NCI-H2029 (cell line): ENCODE measurements around the gene LDLRAD4.
"Not testable (repeated sequence)": the region's sequence is repeated elsewhere in the genome, so short reads cannot be mapped to it uniquely, and the experiment has no call there.

ENCODE experiments used
- DNase-seq: peaks from one replicate; lab custom pipeline; 2025; lab: John Stamatoyannopoulos, UW

LDLRAD4 gene

GRCh38 chr18:13246591-13246990 is 28.0 kb downstream of the LDLRAD4 start:
- no peak for DNase-seq

GRCh38 chr18:13247506-13247905 is 28.9 kb downstream of the LDLRAD4 start:
- DNase-seq: no peak

GRCh38 chr18:13252686-13253410 is 34.3 kb downstream of the LDLRAD4 start:
- DNase-seq: no peak

GRCh38 chr18:13253786-13254688 is 35.5 kb downstream of the LDLRAD4 start:
- no peak for DNase-seq

GRCh38 chr18:13254971-13255927 is 36.7 kb downstream of the LDLRAD4 start:
- no peak for DNase-seq

- peak; percentile 1 for DNase-seq
Observed at GRCh38 chr18:13256444-13257305, 38.1 kb downstream of the LDLRAD4 start.

- no peak for DNase-seq
Observed at GRCh38 chr18:13257361-13257980, 38.9 kb downstream of the LDLRAD4 start.

GRCh38 chr18:13258921-13259320 is 40.4 kb downstream of the LDLRAD4 start:
- DNase-seq: no peak

GRCh38 chr18:13259701-13260100 is 41.1 kb downstream of the LDLRAD4 start:
- DNase-seq: no peak

GRCh38 chr18:13260197-13260934 is 41.8 kb downstream of the LDLRAD4 start:
- DNase-seq: no peak

- no peak for DNase-seq
Observed at GRCh38 chr18:13260935-13261640, 42.5 kb downstream of the LDLRAD4 start.

- no peak for DNase-seq
Observed at GRCh38 chr18:13261661-13262357, 43.2 kb downstream of the LDLRAD4 start.

- not testable (repeated sequence) for DNase-seq
Observed at GRCh38 chr18:13262358-13262680, 43.8 kb downstream of the LDLRAD4 start.

GRCh38 chr18:13262839-13263691 is 44.5 kb downstream of the LDLRAD4 start:
- no peak for DNase-seq

- DNase-seq: no peak
Observed at GRCh38 chr18:13264091-13265007, 45.8 kb downstream of the LDLRAD4 start.

GRCh38 chr18:13265008-13265910 is 46.7 kb downstream of the LDLRAD4 start:
- DNase-seq: no peak
